IMR-90 (cell line): Measurements from ENCODE around the gene SLC25A21. TPM values are rescaled to one million over a fixed set of nuclear protein-coding genes. Genes with fewer than 3 reads are reported as not detected.

Source experiments
- ATAC-seq: fragments of 200-7000 bp; cut with Tn5 transposase; 2 replicates; pipeline ENCODE4 v1.9.1; 2020; ENCODE audit warnings: low read depth, mild to moderate bottlenecking, moderate library complexity
- BruUV-seq: library from RNA; stranded (reverse); fragments of 400-500 nt; replicated peaks from 2 replicates; lab custom pipeline; 2021; lab: Mats Ljungman, UMichigan
- CTCF ChIA-PET: fragments of 300-600 bp; formaldehyde crosslinking; extraction: SDS; loops from one replicate; lab custom pipeline; 2021; ENCODE audit warnings: antibody characterized with exemption; lab: Yijun Ruan, JAX
- POLR2A ChIA-PET: fragments of 300-600 bp; sonication (Branson Sonifier 250); formaldehyde crosslinking; loops from one replicate; lab custom pipeline; 2022; ENCODE audit warnings: antibody characterized with exemption; ENCODE audit not compliant: unreplicated experiment; lab: Charles Lee
- DNase-seq: peaks from one replicate; pipeline ENCODE4 v3.0.0; 2013
- H2AFZ ChIP-seq: replicated peaks from 2 replicates; pipeline ENCODE3; 2013; ENCODE audit warnings: low read length, mild to moderate bottlenecking; ENCODE audit not compliant: poor library complexity
- H2AK5ac ChIP-seq: 2 replicates; pipeline ENCODE4 v1.6.1; 2013; ENCODE audit warnings: low read depth, low read length, inconsistent platforms
- H2AK9ac ChIP-seq: replicated peaks from 2 replicates; pipeline ENCODE3; 2013; ENCODE audit warnings: mild to moderate bottlenecking, low read depth, low read length, moderate library complexity; ENCODE audit not compliant: poor library complexity
- H2BK120ac ChIP-seq: 2 replicates; pipeline ENCODE4 v1.6.1; 2013; ENCODE audit warnings: low read depth, low read length, inconsistent platforms
- H2BK15ac ChIP-seq: 3 replicates; pipeline ENCODE4 v1.6.1; 2013; ENCODE audit warnings: low read depth, low read length, inconsistent platforms
- H2BK20ac ChIP-seq: 2 replicates; pipeline ENCODE4 v1.6.1; 2013; ENCODE audit warnings: low read depth, mild to moderate bottlenecking, inconsistent platforms, low read length, moderate library complexity
- H2BK5ac ChIP-seq: 2 replicates; pipeline ENCODE4 v1.6.1; 2013; ENCODE audit warnings: mild to moderate bottlenecking, low read depth, low read length, inconsistent platforms; ENCODE audit not compliant: poor library complexity, severe bottlenecking
- H3K14ac ChIP-seq: replicated peaks from 2 replicates; pipeline ENCODE4 v1.6.1; 2013; ENCODE audit warnings: low read depth, low read length, inconsistent platforms
- H3K18ac ChIP-seq: 2 replicates; pipeline ENCODE4 v1.6.1; 2013; ENCODE audit warnings: low read depth, low read length, control low read depth
- H3K23ac ChIP-seq: 2 replicates; pipeline ENCODE4 v1.6.1; 2013; ENCODE audit warnings: low read depth, low read length, inconsistent platforms
- H3K27ac ChIP-seq: 2 replicates; pipeline ENCODE4 v1.5.1; 2013; ENCODE audit warnings: mild to moderate bottlenecking, control low read depth, low read length; ENCODE audit not compliant: insufficient read depth
- H3K27me3 ChIP-seq: 2 replicates; pipeline ENCODE4 v1.6.1; 2013; ENCODE audit warnings: low read length; ENCODE audit not compliant: control insufficient read depth, insufficient read depth
- H3K36me3 ChIP-seq: 2 replicates; pipeline ENCODE4 v1.6.1; 2013; ENCODE audit warnings: low read length, mixed read lengths; ENCODE audit not compliant: control insufficient read depth, insufficient read depth
- H3K4ac ChIP-seq: 2 replicates; pipeline ENCODE4 v1.6.1; 2013; ENCODE audit warnings: low read depth, low read length, inconsistent platforms
- H3K4me1 ChIP-seq: 2 replicates; pipeline ENCODE4 v1.6.1; 2013; ENCODE audit warnings: low read length, mixed read lengths; ENCODE audit not compliant: control insufficient read depth, insufficient read depth
- H3K4me2 ChIP-seq: 2 replicates; pipeline ENCODE4 v1.6.1; 2013; ENCODE audit warnings: low read depth, mild to moderate bottlenecking, control low read depth, low read length, moderate library complexity
- H3K4me3 ChIP-seq: 2 replicates; pipeline ENCODE4 v1.5.1; 2013; ENCODE audit warnings: low read depth, mild to moderate bottlenecking, control low read depth, low read length, moderate library complexity; ENCODE audit not compliant: insufficient read depth
- H3K56ac ChIP-seq: 2 replicates; pipeline ENCODE4 v1.6.1; 2013; ENCODE audit warnings: low read length, inconsistent platforms; ENCODE audit not compliant: insufficient read depth; ENCODE audit errors: extremely low read depth
- H3K79me1 ChIP-seq, 2 experiments: 2 replicates each; pipeline ENCODE4 v1.6.1; 2013; ENCODE audit warnings: low read length in 2 of 2, inconsistent platforms in 1 of 2, low read depth in 1 of 2
- H3K9ac ChIP-seq: 2 replicates; pipeline ENCODE4 v1.6.1; 2013; ENCODE audit warnings: low read depth, low read length, control low read depth
- H3K9me1 ChIP-seq: 2 replicates; pipeline ENCODE4 v1.6.1; 2013; ENCODE audit warnings: low read length, inconsistent platforms; ENCODE audit not compliant: insufficient read depth
- H3K9me3 ChIP-seq: 2 replicates; pipeline ENCODE4 v1.6.1; 2013; ENCODE audit warnings: low read length; ENCODE audit not compliant: control insufficient read depth, insufficient read depth
- H4K20me1 ChIP-seq: 2 replicates; pipeline ENCODE4 v1.6.1; 2013; ENCODE audit warnings: low read length, inconsistent platforms; ENCODE audit not compliant: insufficient read depth
- H4K5ac ChIP-seq: 2 replicates; pipeline ENCODE4 v1.6.1; 2013; ENCODE audit warnings: mild to moderate bottlenecking, low read depth, low read length, control low read depth
- H4K8ac ChIP-seq, 2 experiments: 2 replicates each; pipeline ENCODE4 v1.6.1; 2013; ENCODE audit warnings: low read depth in 2 of 2, low read length in 2 of 2, control low read depth in 1 of 2, inconsistent platforms in 1 of 2
- H4K91ac ChIP-seq: 2 replicates; pipeline ENCODE4 v1.6.1; 2013; ENCODE audit warnings: low read depth, low read length, inconsistent platforms; ENCODE audit not compliant: insufficient read depth
- BHLHE40 ChIP-seq: fragments of 150-350 bp; IDR thresholded peaks from 2 replicates; pipeline ENCODE4 v1.6.1; 2016; ENCODE audit warnings: mild to moderate bottlenecking, low read depth, low read length
- CEBPB ChIP-seq: IDR thresholded peaks from 2 replicates; pipeline ENCODE4 v1.6.1; 2012; ENCODE audit warnings: low read depth, low read length, improper control_type of control experiment
- CHD1 ChIP-seq: IDR thresholded peaks from 2 replicates; pipeline ENCODE4 v1.6.1; 2012; ENCODE audit warnings: low read depth, low read length, improper control_type of control experiment
- CTCF ChIP-seq: conservative IDR thresholded peaks from 2 replicates; pipeline ENCODE4 v1.5.1; 2012; ENCODE audit warnings: mild to moderate bottlenecking, low read depth, low read length, improper control_type of control experiment
- ELK1 ChIP-seq: fragments of 150-350 bp; IDR thresholded peaks from 2 replicates; pipeline ENCODE4 v1.6.1; 2016; ENCODE audit warnings: low read depth, mild to moderate bottlenecking, low read length, moderate library complexity, borderline replicate concordance
- FOS ChIP-seq: fragments of 150-350 bp; IDR thresholded peaks from 2 replicates; pipeline ENCODE4 v1.6.1; 2016; ENCODE audit warnings: low read depth, low read length
- MAFK ChIP-seq: IDR thresholded peaks from 2 replicates; pipeline ENCODE4 v1.6.1; 2012; ENCODE audit warnings: low read depth, low read length, improper control_type of control experiment
- MAZ ChIP-seq: IDR thresholded peaks from 2 replicates; pipeline ENCODE4 v1.6.1; 2012; ENCODE audit warnings: low read depth, mild to moderate bottlenecking, low read length, improper control_type of control experiment, moderate library complexity, borderline replicate concordance
- MXI1 ChIP-seq: IDR thresholded peaks from 2 replicates; pipeline ENCODE4 v1.6.1; 2012; ENCODE audit warnings: low read depth, mild to moderate bottlenecking, low read length, moderate library complexity, borderline replicate concordance
- NFE2L2 ChIP-seq: fragments of 150-350 bp; IDR thresholded peaks from 2 replicates; pipeline ENCODE4 v1.6.1; 2016; ENCODE audit warnings: low read depth, mild to moderate bottlenecking, low read length
- POLR2A ChIP-seq: IDR thresholded peaks from 2 replicates; pipeline ENCODE4 v1.6.1; 2012; ENCODE audit warnings: mild to moderate bottlenecking, low read depth, low read length
- RAD21 ChIP-seq: IDR thresholded peaks from 2 replicates; pipeline ENCODE4 v1.6.1; 2012; ENCODE audit warnings: low read length, improper control_type of control experiment
- RCOR1 ChIP-seq: IDR thresholded peaks from 2 replicates; pipeline ENCODE4 v1.6.1; 2012; ENCODE audit warnings: mild to moderate bottlenecking, low read length, improper control_type of control experiment; ENCODE audit not compliant: insufficient replicate concordance
- RFX5 ChIP-seq: IDR thresholded peaks from 2 replicates; pipeline ENCODE4 v1.8.0; 2012; ENCODE audit warnings: low read depth, mild to moderate bottlenecking, low read length, moderate library complexity
- SMC3 ChIP-seq: fragments of 150-350 bp; IDR thresholded peaks from 2 replicates; pipeline ENCODE4 v1.6.1; 2016; ENCODE audit warnings: low read depth, mild to moderate bottlenecking, antibody characterized with exemption, low read length, moderate library complexity
- USF2 ChIP-seq: fragments of 150-350 bp; IDR thresholded peaks from 2 replicates; pipeline ENCODE4 v1.6.1; 2017; ENCODE audit warnings: mild to moderate bottlenecking, antibody characterized with exemption, low read length, low read depth
- WGBS, 2 experiments: methylation state at CpG; one replicate each; pipeline versions ENCODE4 v1.1.5 to v1.1.7; 2013; ENCODE audit warnings: missing lambda C conversion rate in 2 of 2; ENCODE audit not compliant: insufficient read length in 1 of 2; ENCODE audit errors: extremely low coverage in 2 of 2; 5-methylcytosine and 5-hydroxymethylcytosine counted together
- dilution Hi-C: fragments of 300-500 bp; cut with HindIII; formaldehyde crosslinking; loops from one replicate; pipeline ENCODE4 v1.14.3; 2018; ENCODE audit warnings: low sequenced_read_pairs; ENCODE audit not compliant: unreplicated experiment
- in situ Hi-C: fragments of 300-500 bp; cut with MboI; formaldehyde crosslinking; loops from 3 replicates; pipeline ENCODE4 v1.14.3; 2019; ENCODE audit warnings: low sequenced_read_pairs, inconsistent platforms, mixed read lengths
- intact Hi-C: fragments of 100-400 bp; cut with micrococcal nuclease; formaldehyde crosslinking; loops from 2 replicates; pipeline ENCODE4 v1.10.0; 2022
- polyA plus RNA-seq, 3 experiments: library from polyadenylated mRNA; depleted of rRNA; stranded (reverse); fragments of >200 nt; gene quantifications; 2 replicates each; pipeline ENCODE4 v1.2.3, GENCODE V29; 2012; ENCODE audit warnings: low replicate concordance in 1 of 3
- total RNA-seq: library from RNA; depleted of rRNA; stranded (reverse); fragments of >200 nt; gene quantifications from 2 replicates; pipeline ENCODE4 v1.2.3, GENCODE V29; 2012

SLC25A21 gene
- total and polyA plus RNA-seq, 2 of the 4 experiments (the other 2 are of a cell fraction): 0.62 to 0.90 TPM

GRCh38 chr14:36874396-36875138 lies 297.8 kb downstream of the SLC25A21 start:
- Histone ChIP-seq H2BK15ac (no peak overlapping the region), H3K27ac (no peak overlapping the region), H3K9me3 (no peaks in the 10 kb centered on the region), H3K79me1 (no peaks in the 10 kb centered on the region), H2AK9ac (no peak overlapping the region), H3K4me1 (no peaks in the 10 kb centered on the region), H4K8ac (no peak overlapping the region), H3K4me2 (no peak overlapping the region), H2BK20ac (no peak overlapping the region), H2BK120ac (no peak overlapping the region), H3K4ac (no peak overlapping the region), H4K91ac (no peak overlapping the region), H2AFZ (no peak overlapping the region), H3K27me3 (no peaks in the 10 kb centered on the region), H3K36me3 (no peaks in the 10 kb centered on the region), H4K5ac (no peak overlapping the region), H3K18ac (no peak overlapping the region), H4K20me1 (no peaks in the 10 kb centered on the region), H3K14ac (no peak overlapping the region), H3K23ac (no peak overlapping the region), H2BK5ac (no peak overlapping the region), H3K56ac (no peak overlapping the region), H3K9me1 (no peaks in the 10 kb centered on the region), H3K4me3 (no peak overlapping the region), H2AK5ac (no peak overlapping the region), H3K9ac (no peak overlapping the region)
- DNase-seq (no peak), ATAC-seq (no peak)
- intact Hi-C loops: no loop called here
- in situ Hi-C loops: no loop called here
- WGBS, 2 experiments: 49% methylated on average over 3 of the region's 6 CpGs; no CpG with 5 or more reads in 1 of the 2 experiments
- POLR2A ChIA-PET: no interaction called here
- dilution Hi-C loops: no loop called here
- CTCF ChIA-PET: interaction anchor here (1.2 kb wide), 1 partner anchor 11 kb away, joined by 3 read pairs; no protein-coding TSS in a partner anchor
- BruUV-seq: no TSS peak
- TF ChIP-seq SMC3 (no peak), CHD1 (no peak), CTCF (no peak), NFE2L2 (no peak), RCOR1 (no peak), MXI1 (no peak), RAD21 (no peak), MAZ (no peak), RFX5 (no peak), MAFK (no peak), CEBPB (no peak), ELK1 (no peak), FOS (no peak), POLR2A (no peak), BHLHE40 (no peak), USF2 (no peak)
